H1 (cell line): Measurements from ENCODE around the gene GSTA1.
"Not testable (repeated sequence)": the region's sequence is repeated elsewhere in the genome, so short reads cannot be mapped to it uniquely, and the experiment has no call there.

Experiments
- BCL11A ChIP-seq, 2 experiments: IDR thresholded peaks; one replicate each; pipeline ENCODE4 v1.6.1; 2011; ENCODE audit warnings: low read depth in 2 of 2, low read length in 2 of 2, mild to moderate bottlenecking in 2 of 2
- EP300 ChIP-seq, 2 experiments: IDR thresholded peaks; 1 replicate in 1 of 2; 2 replicates in 1 of 2; pipeline ENCODE4 v1.6.1; 2011 to 2012; ENCODE audit warnings: low read depth in 2 of 2, low read length in 2 of 2, mild to moderate bottlenecking in 2 of 2, borderline replicate concordance in 1 of 2, inconsistent platforms in 1 of 2, moderate library complexity in 1 of 2
- HDAC2 ChIP-seq, 2 experiments: fragments of 300-600 bp in 1 of 2; sonication (generic) in 1 of 2; IDR thresholded peaks; 2 replicates each; pipeline ENCODE4 v1.6.1; 2011 to 2012; ENCODE audit warnings: low read depth in 2 of 2, low read length in 2 of 2, mild to moderate bottlenecking in 2 of 2, moderate library complexity in 2 of 2, borderline replicate concordance in 1 of 2, inconsistent platforms in 1 of 2
- POLR2A ChIP-seq, 2 experiments: IDR thresholded peaks; 1 replicate in 1 of 2; 2 replicates in 1 of 2; pipeline ENCODE4 v1.6.1; 2011; ENCODE audit warnings: low read depth in 2 of 2, low read length in 2 of 2, mild to moderate bottlenecking in 2 of 2; ENCODE audit errors: control extremely low read depth in 1 of 2
- SP1 ChIP-seq: IDR thresholded peaks from 2 replicates; pipeline ENCODE4 v1.6.1; 2011; ENCODE audit warnings: low read depth, low read length
- TBP ChIP-seq: IDR thresholded peaks from 2 replicates; pipeline ENCODE4 v1.6.1; 2011; ENCODE audit warnings: low read depth, low read length, improper control_type of control experiment
- TCF12 ChIP-seq: IDR thresholded peaks from 2 replicates; pipeline ENCODE4 v1.6.1; 2011; ENCODE audit warnings: low read depth, mild to moderate bottlenecking, low read length
- ZNF274 ChIP-seq: IDR thresholded peaks from 2 replicates; pipeline ENCODE4 v1.7.0; 2012; ENCODE audit warnings: low read length, borderline replicate concordance; ENCODE audit errors: extremely low read depth
- TF ChIP-seq, protein P1 (sequence below), 3 experiments: IDR thresholded peaks; 1 replicate in 2 of 3; 2 replicates in 1 of 3; pipeline versions ENCODE4 v1.5.1 to v1.6.1; 2011; ENCODE audit warnings: low read length in 3 of 3, mild to moderate bottlenecking in 3 of 3, inconsistent platforms in 2 of 3, low read depth in 1 of 3, moderate library complexity in 1 of 3; ENCODE audit not compliant: insufficient read depth in 1 of 3; ENCODE audit errors: control extremely low read depth in 1 of 3

DNA sequence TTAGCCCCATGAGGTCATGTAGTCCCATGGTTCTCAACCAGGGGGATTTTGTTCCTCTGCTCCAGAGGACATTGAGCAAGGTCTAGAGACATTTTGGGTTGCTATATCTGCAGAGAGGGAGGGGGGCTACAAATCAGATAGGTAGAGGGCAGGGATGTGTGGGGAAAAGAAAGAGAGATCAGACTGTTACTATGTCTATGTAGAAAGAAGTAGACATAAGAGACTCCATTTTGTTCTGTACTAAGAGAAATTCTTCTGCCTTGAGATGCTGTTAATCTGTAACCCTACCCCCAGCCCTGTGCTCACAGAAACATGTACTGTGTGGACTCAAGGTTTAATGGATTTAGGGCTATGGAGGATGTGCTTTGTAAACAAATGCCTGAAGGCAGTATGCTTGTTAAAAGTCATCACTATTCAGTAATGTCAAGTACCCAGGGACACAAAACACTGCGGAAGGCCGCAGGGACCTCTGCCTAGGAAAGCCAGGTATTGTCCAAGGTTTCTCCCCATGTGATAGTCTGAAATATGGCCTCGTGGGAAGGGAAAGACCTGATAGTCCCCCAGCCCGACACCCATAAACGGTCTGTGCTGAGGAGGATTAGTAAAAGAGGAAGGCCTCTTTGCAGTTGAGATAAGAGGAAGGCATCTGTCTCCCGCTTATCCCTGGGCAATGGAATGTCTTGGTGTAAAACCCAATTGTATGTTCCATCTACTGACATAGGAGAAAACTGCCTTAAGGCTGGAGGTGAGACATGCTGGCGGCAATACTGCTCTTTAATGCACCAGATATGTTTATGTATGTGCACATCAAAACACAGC lies 41.7 kb downstream of the GSTA1 start:
- not testable (repeated sequence) for TF ChIP-seq HDAC2 (IDR thresholded peaks at IDR 0.05; ENCODE audit: borderline replicate concordance in 1 of 2, low read depth in 2 of 2, low read length in 2 of 2); POLR2A (IDR thresholded peaks at IDR 0.05; ENCODE audit: control extremely low read depth in 1 of 2, low read depth in 2 of 2, low read length in 2 of 2); ZNF274; BCL11A (IDR thresholded peaks at IDR 0.05; ENCODE audit: low read depth in 2 of 2, low read length in 2 of 2); TBP; EP300 (IDR thresholded peaks at IDR 0.05; ENCODE audit: borderline replicate concordance in 1 of 2, low read depth in 2 of 2, low read length in 2 of 2); TCF12; SP1
- TF ChIP-seq, protein P1, sequence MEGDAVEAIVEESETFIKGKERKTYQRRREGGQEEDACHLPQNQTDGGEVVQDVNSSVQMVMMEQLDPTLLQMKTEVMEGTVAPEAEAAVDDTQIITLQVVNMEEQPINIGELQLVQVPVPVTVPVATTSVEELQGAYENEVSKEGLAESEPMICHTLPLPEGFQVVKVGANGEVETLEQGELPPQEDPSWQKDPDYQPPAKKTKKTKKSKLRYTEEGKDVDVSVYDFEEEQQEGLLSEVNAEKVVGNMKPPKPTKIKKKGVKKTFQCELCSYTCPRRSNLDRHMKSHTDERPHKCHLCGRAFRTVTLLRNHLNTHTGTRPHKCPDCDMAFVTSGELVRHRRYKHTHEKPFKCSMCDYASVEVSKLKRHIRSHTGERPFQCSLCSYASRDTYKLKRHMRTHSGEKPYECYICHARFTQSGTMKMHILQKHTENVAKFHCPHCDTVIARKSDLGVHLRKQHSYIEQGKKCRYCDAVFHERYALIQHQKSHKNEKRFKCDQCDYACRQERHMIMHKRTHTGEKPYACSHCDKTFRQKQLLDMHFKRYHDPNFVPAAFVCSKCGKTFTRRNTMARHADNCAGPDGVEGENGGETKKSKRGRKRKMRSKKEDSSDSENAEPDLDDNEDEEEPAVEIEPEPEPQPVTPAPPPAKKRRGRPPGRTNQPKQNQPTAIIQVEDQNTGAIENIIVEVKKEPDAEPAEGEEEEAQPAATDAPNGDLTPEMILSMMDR (IDR thresholded peaks at IDR 0.05; ENCODE audit: control extremely low read depth in 1 of 3, insufficient read depth in 1 of 3, low read depth in 1 of 3, low read length in 3 of 3), result not testable (repeated sequence)
